Globus pallidus (tissue), 1 donor: ENCODE results near the gene FARP1.
A peak's percentile ranks its signal among the peaks of the same experiment; 100 is the strongest.
"Not testable (repeated sequence)": the region's sequence is repeated elsewhere in the genome, so short reads cannot be mapped to it uniquely, and the experiment has no call there.

ENCODE experiments used
- DNase-seq: peaks from one replicate; pipeline ENCODE4 v3.0.0-alpha.2; 2015; ENCODE audit warnings: low spot score

FARP1 gene

DNA sequence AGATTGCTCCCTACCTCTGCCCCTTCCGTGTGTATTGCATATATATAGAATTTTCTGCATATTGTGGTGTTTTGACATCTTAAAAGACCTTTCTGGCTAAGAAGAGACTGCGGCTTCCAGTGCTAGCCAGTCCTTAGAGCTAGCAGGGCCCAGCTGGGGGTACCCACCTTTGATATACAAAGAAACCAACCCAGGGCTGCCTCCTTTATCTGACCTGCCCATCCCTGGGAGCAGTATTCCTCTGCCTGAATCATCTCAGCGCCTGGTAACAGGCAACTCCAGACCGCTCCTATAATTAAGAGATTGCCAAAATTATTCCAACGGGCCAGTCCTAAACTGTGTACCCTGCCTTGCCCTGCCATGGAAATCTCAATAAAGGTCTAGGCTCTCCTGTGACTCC, 220.4 kb downstream of the FARP1 start:
- DNase-seq: no peak

DNA sequence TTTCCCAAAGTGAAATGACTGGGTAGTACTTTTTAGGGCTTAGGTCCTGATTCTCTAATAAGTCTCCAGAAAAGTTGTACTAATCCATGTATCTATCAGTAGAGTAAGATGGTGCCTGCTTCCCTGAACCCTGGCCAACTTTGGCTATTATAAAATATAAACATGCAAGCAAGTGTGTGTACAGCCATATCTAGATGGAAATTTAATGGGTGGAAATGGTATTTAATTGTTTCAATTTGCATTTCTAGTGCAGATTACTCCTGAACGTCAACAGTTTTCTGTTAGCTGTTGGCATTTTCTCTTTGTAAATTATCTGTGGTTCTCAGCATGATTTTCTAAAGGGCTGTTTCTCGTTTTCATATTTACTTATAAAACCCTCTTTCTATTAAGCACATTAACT, 221.3 kb downstream of the FARP1 start:
- no peak for DNase-seq

DNA sequence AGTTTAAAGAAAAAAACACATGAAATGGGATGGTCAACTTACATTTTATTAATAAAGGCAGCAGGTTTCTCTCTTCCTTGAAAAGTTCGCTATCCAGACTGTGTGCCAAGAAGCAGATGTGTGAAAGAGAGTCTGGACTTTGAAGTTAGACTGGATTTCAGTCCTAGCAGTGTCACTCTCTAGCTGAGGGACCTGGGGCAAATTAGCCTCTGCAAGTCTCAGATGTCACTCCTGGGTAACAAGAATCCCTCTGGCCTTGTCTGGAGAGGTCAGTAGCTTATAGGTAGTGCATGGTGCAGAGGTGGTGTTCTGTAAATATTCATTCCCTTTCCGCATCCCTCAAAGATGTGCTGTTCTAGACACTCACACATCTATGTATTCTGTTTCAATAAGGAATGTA, 221.8 kb downstream of the FARP1 start:
- DNase-seq: no peak

DNA sequence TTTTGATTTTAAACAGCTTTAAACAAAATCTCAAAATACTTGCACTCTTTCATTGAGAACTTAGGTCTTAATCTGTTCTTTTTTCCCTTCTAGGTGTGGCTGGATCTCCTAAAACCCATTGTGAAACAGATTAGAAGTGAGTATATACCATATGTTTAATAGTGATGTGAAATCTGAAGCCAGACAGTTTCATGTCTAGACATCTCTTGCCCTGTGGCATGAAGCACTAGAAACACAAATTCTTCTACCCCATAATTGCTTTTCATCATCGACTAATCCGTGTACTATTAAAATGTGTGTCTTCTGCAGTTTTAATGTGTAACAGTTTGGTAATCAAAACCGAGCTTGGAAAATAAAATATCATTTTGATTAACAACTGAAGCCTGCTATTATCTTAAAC, 222.4 kb downstream of the FARP1 start:
- no peak for DNase-seq

DNA sequence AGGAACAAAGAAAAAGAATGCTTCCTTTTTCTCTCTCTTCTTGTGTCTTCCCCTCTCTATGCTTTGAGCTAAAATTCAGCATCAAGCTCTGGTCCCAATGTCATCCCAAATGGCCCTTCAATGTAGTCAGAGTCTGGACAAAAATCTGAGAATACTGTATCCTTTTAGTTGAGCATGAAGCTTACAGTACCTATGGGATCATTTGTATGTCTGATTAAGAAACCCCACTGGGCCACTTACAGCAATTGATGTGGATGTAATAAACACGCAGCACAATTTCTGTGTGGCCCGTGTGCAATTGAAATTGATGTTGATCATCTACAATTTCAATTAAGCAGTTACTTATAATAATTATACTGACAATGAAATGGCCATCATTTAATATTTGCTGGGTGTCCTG, 223.1 kb downstream of the FARP1 start:
- DNase-seq: no peak

DNA sequence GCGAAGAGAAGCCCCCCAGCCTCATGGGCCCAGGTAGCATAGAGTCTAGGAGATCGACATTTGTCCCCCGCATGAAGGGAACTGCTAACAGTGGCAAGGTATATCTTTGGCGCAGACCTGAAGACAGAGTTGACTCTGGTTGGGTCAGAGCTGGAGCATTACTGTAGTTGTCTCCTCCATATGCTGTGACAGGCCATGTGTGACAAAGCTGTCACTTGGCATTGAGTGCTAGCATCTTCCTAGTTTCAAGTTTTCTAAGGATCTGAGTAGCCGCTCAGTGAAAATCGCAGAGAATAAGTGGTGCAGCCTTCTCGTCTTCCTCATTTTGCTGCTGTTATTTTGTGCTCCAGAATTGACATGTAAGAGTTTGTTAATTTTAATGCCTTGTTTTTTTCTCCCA, 223.5 kb downstream of the FARP1 start:
- no peak for DNase-seq

DNA sequence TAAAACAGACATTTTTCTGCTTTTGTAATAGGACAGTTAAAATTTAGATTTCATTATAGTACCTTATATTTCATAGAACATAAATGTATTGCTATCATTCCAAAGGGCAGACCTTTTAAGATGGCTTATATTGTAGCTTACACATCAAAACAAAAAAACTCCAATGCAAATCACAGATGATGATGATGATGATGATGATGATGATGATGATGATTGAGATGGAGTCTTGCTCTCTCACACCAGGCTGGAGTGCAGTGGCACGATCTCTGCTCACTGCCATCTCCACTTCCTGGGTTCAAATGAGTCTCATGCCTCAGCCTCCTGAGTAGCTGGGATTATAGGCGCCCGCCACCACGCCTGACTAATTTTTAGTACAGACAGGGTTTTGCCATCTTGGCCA, 224.1 kb downstream of the FARP1 start:
- DNase-seq: no peak

DNA sequence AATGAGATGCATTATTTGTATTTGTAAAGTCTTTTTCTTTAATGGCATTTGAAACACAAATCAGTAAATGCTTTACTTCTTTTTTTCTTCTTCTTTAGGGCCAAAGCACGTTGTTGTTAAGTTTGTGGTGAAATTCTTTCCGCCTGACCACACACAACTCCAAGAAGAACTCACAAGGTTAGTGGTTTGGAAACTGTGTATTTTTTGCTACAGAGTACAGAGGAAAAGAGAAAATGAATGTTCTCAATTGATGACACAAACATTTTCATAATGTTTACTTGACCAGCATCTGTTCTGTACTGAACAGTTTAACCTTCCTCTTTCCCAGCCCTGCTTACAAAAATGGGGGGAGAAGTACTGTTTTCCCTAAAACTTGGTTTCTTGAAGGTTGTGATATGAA, 225.1 kb downstream of the FARP1 start:
- no peak for DNase-seq

DNA sequence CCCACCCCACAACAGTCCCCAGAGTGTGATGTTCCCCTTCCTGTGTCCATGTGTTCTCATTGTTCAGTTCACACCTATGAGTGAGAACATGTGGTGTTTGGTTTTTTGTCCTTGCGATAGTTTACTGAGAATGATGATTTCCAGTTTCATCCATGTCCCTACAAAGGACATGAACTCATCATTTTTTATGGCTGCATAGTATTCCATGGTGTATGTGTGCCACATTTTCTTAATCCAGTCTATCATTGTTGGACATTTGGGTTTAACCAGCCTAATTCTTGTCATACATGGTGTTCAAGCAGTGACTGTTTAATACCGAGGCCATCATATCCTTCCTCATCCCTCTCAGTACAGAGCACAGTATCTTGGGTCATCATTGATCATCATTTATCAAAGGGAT, 226.6 kb downstream of the FARP1 start:
- DNase-seq: not testable (repeated sequence)

DNA sequence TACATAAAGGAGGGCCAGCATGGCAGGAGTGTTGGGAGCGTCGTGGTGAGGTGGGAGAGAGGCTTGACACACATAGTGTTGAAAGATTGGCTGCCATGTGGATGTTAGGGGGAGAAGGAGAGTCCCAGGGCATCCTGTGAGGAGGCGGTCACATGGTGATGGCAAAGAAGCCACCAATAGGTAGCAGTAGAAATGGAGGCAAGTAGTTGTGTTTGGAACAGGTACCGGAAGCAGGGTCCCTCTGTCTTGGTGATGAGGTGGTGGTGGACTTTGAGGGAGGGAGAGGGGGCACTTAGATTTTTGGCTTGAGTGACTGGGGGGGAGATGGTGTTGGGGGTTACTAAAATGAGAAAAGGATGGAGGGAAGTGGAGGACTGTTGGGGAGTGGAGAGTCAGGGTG, 227.4 kb downstream of the FARP1 start:
- DNase-seq: no peak

DNA sequence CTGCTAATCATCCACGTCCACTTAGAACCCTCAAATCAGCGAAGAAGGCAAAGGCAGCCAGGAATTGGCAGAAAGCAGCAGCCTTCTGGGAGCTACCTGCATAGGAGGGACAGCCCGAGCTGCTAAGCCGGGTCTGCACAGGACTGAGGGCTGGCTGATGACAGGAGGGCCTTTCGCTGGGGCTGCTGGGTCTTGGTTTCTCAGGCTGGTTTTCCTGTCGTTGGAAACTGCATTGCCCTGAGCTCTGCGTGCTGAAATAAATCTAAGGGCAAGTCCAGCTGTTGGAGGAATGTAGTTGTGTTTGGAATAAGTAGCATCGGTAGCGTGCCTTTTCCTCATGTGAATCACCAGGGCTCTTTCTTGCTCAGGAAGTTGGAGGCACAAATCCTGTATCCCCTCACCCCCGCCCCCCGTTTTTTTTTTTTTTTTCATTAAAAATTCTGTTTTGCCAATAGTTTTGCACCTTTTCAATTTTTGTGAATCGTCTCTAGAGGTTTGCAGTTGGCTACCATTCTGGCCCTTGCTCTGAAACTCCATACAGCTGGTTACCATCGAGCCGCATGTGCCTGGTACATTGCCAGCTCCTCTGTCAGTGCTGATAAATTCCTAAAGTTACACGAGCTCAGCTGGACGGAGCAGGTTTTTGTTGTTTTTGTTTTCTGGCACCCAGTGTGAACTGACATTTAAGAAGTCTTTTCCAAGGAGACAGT, 228.1 kb downstream of the FARP1 start:
- no peak for DNase-seq

DNA sequence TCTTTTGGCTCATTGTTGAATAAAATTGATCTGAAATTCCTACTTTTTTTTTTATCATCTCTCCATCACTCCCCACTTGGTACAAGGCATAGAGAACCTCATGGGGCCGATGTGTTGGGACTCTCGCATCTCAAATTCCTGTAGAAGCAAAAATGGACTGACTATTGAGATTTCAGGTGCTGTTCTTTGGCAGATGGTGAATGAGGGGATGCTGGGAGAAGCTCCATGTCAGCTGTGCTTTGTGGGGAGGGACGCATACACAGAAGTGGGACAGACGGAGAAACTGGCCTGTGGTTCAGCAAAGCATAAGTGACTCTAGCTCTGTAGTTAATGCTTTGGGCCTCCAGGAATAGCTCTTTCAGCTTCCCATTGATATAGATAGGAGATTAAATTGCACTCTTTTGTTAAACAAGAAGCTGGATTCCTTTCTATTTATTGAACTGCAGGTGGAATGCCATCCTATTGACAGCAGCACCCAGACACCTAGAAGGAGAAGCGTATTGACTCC, 228.7 kb downstream of the FARP1 start:
- no peak for DNase-seq

DNA sequence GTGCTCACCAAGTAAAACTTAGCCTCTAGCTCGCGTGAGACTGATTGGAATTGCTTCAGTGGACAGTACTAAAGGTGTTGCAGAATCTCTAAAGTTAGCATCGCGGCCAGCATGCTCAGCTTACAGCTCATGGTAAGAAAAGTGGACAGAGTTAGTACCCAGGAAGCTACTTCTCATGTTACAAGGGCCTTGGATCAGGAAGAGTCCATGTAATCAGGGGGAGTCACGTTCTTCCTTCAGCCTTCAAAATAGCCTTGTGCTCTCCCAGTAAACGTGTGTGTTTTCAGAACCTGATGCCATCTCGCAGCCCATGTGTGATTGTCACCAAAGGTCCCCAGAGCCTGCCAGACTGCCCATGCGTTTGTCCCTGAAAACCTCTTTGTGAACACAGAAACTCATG, 230.0 kb downstream of the FARP1 start:
- DNase-seq: no peak

DNA sequence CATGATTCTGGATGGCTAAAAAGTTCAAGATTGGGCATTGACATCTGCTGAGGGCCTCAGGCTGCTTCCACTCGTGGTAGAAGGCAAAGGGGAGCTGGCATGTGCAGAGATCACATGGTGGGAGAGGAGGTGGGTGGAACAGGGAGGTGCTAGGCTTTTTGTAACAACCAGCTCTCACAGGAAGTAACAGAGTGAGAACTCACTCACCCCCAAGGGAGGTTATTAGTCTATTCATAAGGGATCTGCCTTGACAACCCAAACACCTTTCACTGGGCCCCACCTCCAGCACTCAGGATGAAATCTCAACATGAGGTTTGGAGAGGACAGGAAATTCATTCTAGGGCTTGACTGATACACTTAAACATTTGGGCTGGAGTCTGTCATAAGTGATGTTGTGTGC, 231.9 kb downstream of the FARP1 start:
- no peak for DNase-seq

DNA sequence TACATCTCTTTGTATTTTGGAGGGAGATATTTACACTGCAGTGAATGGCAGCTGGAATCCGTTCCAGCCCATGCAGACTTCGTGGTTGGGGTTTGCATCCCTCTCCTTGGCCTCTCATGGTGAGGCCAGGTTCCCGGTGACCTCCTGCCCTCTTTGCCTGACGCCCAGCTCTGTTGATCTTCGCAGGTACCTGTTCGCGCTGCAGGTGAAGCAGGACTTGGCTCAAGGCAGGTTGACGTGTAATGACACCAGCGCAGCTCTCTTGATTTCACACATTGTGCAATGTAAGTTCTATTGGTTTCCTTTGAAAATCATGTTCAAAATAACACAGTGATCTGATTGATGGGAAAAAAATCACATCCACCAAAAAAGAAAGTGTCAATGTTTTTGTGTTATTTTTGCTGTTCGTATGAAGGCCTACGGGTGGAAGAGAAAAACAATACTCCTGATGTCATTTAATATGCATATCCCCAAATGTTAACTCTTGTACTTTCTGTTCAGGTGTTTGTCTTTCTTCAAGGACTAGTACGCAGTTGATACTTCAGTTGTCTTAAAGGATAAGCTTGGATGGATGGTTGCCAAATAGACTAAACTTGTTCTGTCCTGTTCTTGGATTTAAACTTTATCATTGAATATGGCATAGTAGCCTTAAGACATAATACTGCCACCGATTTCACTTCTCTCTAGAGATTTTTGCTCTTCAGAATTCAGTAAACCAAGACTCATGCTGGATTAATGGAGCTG, 234.9 kb downstream of the FARP1 start:
- no peak for DNase-seq

DNA sequence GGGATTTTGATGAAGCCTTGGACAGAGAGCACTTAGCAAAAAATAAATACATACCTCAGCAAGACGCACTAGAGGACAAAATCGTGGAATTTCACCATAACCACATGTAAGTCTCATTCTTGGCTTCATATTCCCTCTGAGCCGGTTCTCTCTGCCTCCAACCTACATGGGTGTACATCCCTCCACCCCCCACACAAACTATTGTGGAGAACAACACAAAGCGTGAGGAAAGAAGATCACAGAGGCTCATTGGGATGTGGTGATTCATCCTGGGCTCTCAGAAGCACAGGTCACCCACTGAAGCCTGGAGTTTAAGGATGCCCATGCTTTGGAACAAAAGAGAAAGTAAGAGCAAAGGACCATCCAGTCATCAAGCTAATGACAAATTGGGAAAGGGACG, 241.8 kb downstream of the FARP1 start:
- DNase-seq: no peak

DNA sequence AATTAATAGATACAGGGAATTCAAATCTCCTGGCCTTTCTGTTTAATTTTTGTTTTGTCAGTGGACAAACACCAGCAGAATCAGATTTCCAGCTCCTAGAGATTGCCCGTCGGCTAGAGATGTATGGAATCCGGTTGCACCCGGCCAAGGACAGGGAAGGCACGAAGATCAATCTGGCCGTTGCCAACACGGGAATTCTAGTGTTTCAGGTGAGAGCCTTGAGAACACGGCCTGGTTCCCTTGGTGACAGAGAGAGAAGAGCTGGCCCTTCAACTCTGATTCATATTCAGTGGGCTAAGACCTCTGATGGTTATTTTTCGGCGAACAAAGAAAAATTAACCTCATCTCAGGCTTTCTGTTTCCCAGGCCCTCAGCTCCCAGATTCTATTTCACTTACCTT, 242.7 kb downstream of the FARP1 start:
- DNase-seq: no peak

DNA sequence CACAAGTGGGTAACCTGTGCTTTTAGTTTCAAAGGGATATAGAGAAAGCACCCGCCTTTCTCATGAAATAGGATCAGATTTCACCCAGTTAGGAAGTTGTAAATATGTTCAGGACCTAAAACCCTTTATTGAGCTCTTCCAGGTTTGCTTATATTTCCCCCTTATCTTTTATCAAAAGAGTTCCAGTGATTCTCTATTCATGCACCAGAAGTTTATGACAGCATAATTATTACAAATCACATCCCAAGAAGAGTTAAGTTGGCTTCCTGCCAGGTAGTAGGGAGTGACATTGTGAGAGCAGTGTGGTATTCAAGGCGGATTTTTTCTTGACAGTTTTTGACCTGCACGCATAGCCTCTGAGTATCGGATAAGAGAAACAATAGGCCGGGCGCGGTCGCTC, 243.7 kb downstream of the FARP1 start:
- DNase-seq: no peak

DNA sequence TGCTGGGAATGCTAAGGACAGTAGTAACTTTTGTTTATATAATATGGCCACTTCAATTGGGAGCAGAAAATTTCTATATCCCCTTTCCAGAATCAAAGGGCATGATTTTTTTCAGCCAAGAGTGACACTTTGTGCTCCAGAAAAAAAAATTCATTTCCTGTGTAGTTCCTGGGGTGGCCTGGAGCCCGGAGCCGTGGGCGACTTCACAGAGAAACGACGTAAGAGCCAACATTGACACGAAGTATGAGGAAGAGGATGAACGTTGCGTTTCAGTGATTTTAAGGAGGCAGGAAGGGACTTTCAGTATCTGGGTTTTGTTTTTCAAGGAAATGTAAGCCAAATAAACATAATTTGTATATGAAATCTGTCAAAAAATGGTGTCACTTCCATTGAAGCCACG, 246.4 kb downstream of the FARP1 start:
- no peak for DNase-seq

DNA sequence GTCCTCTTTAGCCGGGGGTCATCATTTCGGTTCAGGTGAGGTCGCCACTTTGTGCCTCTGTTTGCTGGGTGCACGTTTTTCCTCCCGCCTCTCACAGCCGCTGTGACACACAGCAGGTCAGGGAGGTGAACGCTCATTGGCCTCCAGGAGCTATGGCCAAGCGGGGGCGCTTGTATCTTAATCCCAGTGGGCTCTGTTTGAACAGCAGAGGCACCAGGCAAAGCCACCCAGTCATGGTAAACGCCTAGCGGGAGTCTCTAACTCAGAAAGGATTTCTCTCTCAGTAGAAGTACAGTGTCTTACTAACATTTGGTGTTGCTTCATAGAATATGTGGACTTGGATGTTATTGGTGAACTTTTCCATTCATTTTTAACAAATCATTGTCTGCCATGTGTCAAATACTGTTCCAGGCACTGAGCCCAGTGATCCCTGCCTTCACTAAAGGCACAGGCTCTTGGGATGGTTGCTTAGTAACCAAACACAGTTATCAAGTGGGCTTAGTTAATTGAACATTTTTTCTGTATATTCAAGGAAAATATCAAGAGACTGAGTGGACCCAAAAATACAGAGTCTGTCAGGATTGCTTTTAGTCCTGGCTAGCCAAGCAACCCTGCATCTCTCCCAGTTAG, 247.3 kb downstream of the FARP1 start:
- no peak for DNase-seq

DNA sequence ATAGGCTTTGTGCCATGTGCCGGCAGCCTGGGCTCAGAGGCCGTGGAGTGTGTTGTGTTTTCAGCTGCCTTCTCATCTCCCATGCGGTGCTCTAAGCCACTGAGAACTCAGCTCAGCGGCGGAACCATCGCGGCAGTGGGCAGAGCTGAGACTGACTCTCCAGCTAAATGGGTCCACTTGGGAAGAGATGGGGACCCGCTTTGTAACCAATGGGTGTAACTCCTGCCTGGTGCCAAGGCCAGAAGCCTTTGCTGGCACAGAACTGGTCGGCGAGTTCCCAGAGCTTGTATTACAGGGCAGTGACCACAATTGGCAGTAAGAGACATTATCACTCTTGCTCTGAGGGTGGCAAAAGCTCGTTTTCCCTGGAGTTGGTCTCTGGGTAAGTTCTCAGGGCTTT, 251.0 kb downstream of the FARP1 start:
- peak; percentile 53 for DNase-seq

DNA sequence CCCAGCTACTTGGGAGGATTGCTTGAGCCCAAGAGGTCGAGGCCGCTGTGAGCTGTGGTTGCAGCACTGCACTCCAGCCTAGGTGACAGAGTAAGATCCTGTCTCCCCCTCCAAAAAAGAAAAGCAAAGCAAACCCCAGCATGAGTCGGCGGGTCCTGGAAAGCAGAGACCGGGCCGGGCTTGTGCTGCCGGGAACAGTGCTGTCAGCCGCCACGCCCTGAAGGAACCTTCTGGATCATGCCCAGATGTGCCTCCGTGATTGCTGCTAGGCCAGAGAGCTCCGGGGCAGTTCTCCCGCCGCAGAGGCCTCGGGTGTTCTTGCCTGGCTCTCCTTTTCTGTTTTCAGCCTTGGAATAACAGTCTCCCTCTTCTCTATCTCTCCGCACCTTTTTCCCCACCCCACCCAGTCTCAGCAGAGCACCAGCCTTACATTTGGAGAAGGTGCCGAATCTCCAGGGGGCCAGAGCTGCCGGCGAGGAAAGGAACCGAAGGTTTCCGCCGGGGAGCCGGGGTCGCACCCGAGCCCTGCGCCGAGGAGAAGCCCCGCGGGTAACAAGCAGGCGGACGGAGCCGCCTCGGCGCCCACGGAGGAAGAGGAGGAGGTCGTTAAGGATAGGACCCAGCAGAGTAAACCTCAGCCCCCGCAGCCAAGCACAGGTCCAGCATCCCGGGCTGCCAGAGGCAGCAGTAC, 252.1 kb downstream of the FARP1 start:
- no peak for DNase-seq
